GM12878 (cell line): ENCODE measurements around the gene PDZRN3. TPM values are rescaled to one million over a fixed set of nuclear protein-coding genes. Genes with fewer than 3 reads are reported as not detected.

Source experiments
- ATAC-seq: fragments of 200-7000 bp; cut with Tn5 transposase; 3 replicates; pipeline ENCODE4 v1.9.1; 2020; ENCODE audit warnings: mild to moderate bottlenecking, moderate library complexity
- BruUV-seq: library from RNA; stranded (reverse); fragments of 400-500 nt; replicated peaks from 2 replicates; lab custom pipeline; 2021; lab: Mats Ljungman, UMichigan
- CTCF ChIA-PET: fragments of 300-600 bp; sonication (Branson Sonifier 250); formaldehyde crosslinking; extraction: SDS; loops from one replicate; lab custom pipeline; 2021; ENCODE audit warnings: inconsistent platforms; lab: Yijun Ruan, JAX
- POLR2A ChIA-PET: fragments of 350-600 bp; formaldehyde crosslinking; extraction: SDS; loops from one replicate; lab custom pipeline; 2021; ENCODE audit warnings: inconsistent platforms; lab: Charles Lee
- RAD21 ChIA-PET: fragments of 300-600 bp; sonication (Branson Sonifier 250); formaldehyde crosslinking; loops from one replicate; lab custom pipeline; 2023; ENCODE audit warnings: antibody characterized with exemption; ENCODE audit not compliant: unreplicated experiment; lab: Charles Lee
- SMC1A ChIA-PET: fragments of 300-600 bp; sonication (Branson Sonifier 250); formaldehyde crosslinking; loops from one replicate; lab custom pipeline; 2023; ENCODE audit not compliant: unreplicated experiment, uncharacterized antibody; lab: Charles Lee
- DNase-seq: peaks from one replicate; pipeline ENCODE4 v3.0.0-alpha.2; 2011; ENCODE audit warnings: low read depth, low spot score
- FAIRE-seq: peaks from 3 replicates; lab custom pipeline; 2011; peaks lifted over from hg19 to GRCh38; lab: Jason Lieb, UNC
- H2AFZ ChIP-seq: 2 replicates; pipeline ENCODE4 v1.6.0; 2011; ENCODE audit warnings: low read depth, low read length, control low read depth; ENCODE audit not compliant: control insufficient read depth
- H3K27ac ChIP-seq: 2 replicates; pipeline ENCODE4 v1.5.1; 2011; ENCODE audit warnings: control low read depth; ENCODE audit not compliant: control insufficient read depth, insufficient read depth
- H3K27me3 ChIP-seq, 2 experiments: replicated peaks in 1 of 2; 2 replicates each; pipeline versions ENCODE4 v1.6.0 to v1.6.1; 2011; ENCODE audit warnings: low read length in 1 of 2; ENCODE audit not compliant: control insufficient read depth in 2 of 2, insufficient read depth in 2 of 2
- H3K36me3 ChIP-seq, 2 experiments: 2 replicates each; pipeline ENCODE4 v1.5.1; 2011; ENCODE audit warnings: low read length in 1 of 2; ENCODE audit not compliant: control insufficient read depth in 2 of 2, insufficient read depth in 2 of 2
- H3K4me1 ChIP-seq: 2 replicates; pipeline ENCODE4 v1.6.1; 2011; ENCODE audit warnings: mild to moderate bottlenecking, low read length, moderate library complexity, mixed read lengths; ENCODE audit not compliant: control insufficient read depth, insufficient read depth
- H3K4me2 ChIP-seq: 2 replicates; pipeline ENCODE4 v1.6.0; 2011; ENCODE audit warnings: control low read depth; ENCODE audit not compliant: control insufficient read depth, insufficient read depth
- H3K4me3 ChIP-seq: fragments of 200-600 bp; sonication (generic); 2 replicates; pipeline ENCODE4 v1.5.1; 2016
- H3K79me2 ChIP-seq: 2 replicates; pipeline ENCODE4 v1.6.0; 2011; ENCODE audit warnings: low read length; ENCODE audit not compliant: control insufficient read depth, insufficient read depth
- H3K9ac ChIP-seq: 2 replicates; pipeline ENCODE4 v1.8.0; 2011; ENCODE audit warnings: low read length, control low read depth, mixed read lengths; ENCODE audit not compliant: control insufficient read depth, insufficient read depth
- H3K9me3 ChIP-seq: replicated peaks from 3 replicates; pipeline ENCODE4 v1.5.1; 2011; ENCODE audit warnings: mild to moderate bottlenecking, low read length; ENCODE audit not compliant: control insufficient read depth, insufficient read depth
- H4K20me1 ChIP-seq: 2 replicates; pipeline ENCODE4 v1.6.0; 2011; ENCODE audit not compliant: control insufficient read depth, insufficient read depth
- CHD1 ChIP-seq: IDR thresholded peaks from 2 replicates; pipeline ENCODE4 v1.6.1; 2012; ENCODE audit warnings: low read depth, low read length, improper control_type of control experiment
- NFXL1 ChIP-seq: fragments of 450-650 bp; IDR thresholded peaks from 2 replicates; pipeline ENCODE4 v1.6.1; 2017; ENCODE audit warnings: antibody characterized with exemption, mild to moderate bottlenecking, borderline replicate concordance
- SUPT20H ChIP-seq: IDR thresholded peaks from 2 replicates; pipeline ENCODE4 v1.6.1; 2011; ENCODE audit warnings: low read depth, mild to moderate bottlenecking, low read length, moderate library complexity, borderline replicate concordance; ENCODE audit not compliant: control insufficient read depth
- WGBS: methylation state at CpG from one replicate; pipeline ENCODE4 v1.1.6; 2016; ENCODE audit warnings: low lambda C conversion rate; ENCODE audit not compliant: insufficient replicate concordance, insufficient coverage; ENCODE audit errors: missing lambda C conversion rate; 5-methylcytosine and 5-hydroxymethylcytosine counted together
- in situ Hi-C: fragments of 300-500 bp; cut with MboI; formaldehyde crosslinking; loops from 9 replicates; pipeline ENCODE4 v1.14.3; 2018; ENCODE audit warnings: mixed read lengths
- intact Hi-C: fragments of 100-400 bp; cut with micrococcal nuclease; formaldehyde crosslinking; loops from one replicate; pipeline ENCODE4 v1.14.2; 2022; ENCODE audit not compliant: unreplicated experiment
- polyA plus RNA-seq, 11 experiments: library from polyadenylated mRNA; depleted of rRNA in 4 of 11; unstranded in 6 of 11; stranded (reverse) in 5 of 11; fragments of >200 nt; fragmentation: Nextera tagmentation in 4 of 11; fragmentation: Illumina TruSeq in 1 of 11; extraction: Ambion mirVana in 4 of 11; extraction: Trizol in 1 of 11; gene quantifications; 1 replicate in 1 of 11; 2 replicates in 10 of 11; pipeline versions ENCODE4 v1.2.1 to v1.2.3, GENCODE V29; 2011 to 2016; ENCODE audit warnings: inconsistent platforms in 2 of 11, missing spikeins in 2 of 11, low read depth in 1 of 11
- total RNA-seq, 4 experiments: library from RNA; depleted of rRNA in 3 of 4; stranded (reverse); fragments of >200 nt in 3 of 4; fragmentation: Illumina TruSeq in 1 of 4; extraction: Trizol in 1 of 4; gene quantifications; 2 replicates each; pipeline versions ENCODE4 v1.2.1 to v1.2.3, GENCODE V29; 2013 to 2021
- TF ChIP-seq, protein P1 (sequence below): fragments of 450-650 bp; IDR thresholded peaks from 2 replicates; pipeline ENCODE4 v1.6.1; 2016; ENCODE audit warnings: mild to moderate bottlenecking, moderate library complexity, borderline replicate concordance
- TF ChIP-seq, protein P2 (sequence below): IDR thresholded peaks from 2 replicates; pipeline ENCODE4 v1.6.1; 2011; ENCODE audit warnings: borderline replicate concordance, low read depth, mild to moderate bottlenecking, moderate library complexity, mixed read lengths, low read length; ENCODE audit not compliant: insufficient read depth; ENCODE audit errors: extremely low read length

Gene PDZRN3
- total and polyA plus RNA-seq, 10 of the 15 experiments (the other 5 are each of a cell fraction or from before 2014, with no cell fraction given): 0.07 to 0.37 (median 0.12) TPM; not detected in 6

- Histone ChIP-seq H4K20me1 (no peaks in the 10 kb centered on the region), H3K9ac (no peak overlapping the region), H3K79me2 (no peaks in the 10 kb centered on the region), H3K4me1 (no peaks in the 10 kb centered on the region), H2AFZ (no peak overlapping the region), H3K4me2 (no peak overlapping the region), H3K36me3 (no peaks in the 10 kb centered on the region), H3K4me3 (no peak overlapping the region), H3K9me3 (no peaks in the 10 kb centered on the region; the same call in 2 of the 3 replicates), H3K27ac (no peak overlapping the region), H3K27me3 (peaks cover 0 to under 1% of the 10 kb centered on the region in 2 experiments; a peak in 1 of 4 replicates)
- POLR2A ChIA-PET: no interaction called here
- intact Hi-C loops (no loop called here), in situ Hi-C loops (no loop called here)
- CTCF ChIA-PET: no interaction called here
- BruUV-seq: no TSS peak
- no peak for TF ChIP-seq SUPT20H
- TF ChIP-seq, protein P1, sequence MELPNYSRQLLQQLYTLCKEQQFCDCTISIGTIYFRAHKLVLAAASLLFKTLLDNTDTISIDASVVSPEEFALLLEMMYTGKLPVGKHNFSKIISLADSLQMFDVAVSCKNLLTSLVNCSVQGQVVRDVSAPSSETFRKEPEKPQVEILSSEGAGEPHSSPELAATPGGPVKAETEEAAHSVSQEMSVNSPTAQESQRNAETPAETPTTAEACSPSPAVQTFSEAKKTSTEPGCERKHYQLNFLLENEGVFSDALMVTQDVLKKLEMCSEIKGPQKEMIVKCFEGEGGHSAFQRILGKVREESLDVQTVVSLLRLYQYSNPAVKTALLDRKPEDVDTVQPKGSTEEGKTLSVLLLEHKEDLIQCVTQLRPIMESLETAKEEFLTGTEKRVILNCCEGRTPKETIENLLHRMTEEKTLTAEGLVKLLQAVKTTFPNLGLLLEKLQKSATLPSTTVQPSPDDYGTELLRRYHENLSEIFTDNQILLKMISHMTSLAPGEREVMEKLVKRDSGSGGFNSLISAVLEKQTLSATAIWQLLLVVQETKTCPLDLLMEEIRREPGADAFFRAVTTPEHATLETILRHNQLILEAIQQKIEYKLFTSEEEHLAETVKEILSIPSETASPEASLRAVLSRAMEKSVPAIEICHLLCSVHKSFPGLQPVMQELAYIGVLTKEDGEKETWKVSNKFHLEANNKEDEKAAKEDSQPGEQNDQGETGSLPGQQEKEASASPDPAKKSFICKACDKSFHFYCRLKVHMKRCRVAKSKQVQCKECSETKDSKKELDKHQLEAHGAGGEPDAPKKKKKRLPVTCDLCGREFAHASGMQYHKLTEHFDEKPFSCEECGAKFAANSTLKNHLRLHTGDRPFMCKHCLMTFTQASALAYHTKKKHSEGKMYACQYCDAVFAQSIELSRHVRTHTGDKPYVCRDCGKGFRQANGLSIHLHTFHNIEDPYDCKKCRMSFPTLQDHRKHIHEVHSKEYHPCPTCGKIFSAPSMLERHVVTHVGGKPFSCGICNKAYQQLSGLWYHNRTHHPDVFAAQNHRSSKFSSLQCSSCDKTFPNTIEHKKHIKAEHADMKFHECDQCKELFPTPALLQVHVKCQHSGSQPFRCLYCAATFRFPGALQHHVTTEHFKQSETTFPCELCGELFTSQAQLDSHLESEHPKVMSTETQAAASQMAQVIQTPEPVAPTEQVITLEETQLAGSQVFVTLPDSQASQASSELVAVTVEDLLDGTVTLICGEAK: no peak
- no peak for TF ChIP-seq CHD1
- TF ChIP-seq, protein P2, sequence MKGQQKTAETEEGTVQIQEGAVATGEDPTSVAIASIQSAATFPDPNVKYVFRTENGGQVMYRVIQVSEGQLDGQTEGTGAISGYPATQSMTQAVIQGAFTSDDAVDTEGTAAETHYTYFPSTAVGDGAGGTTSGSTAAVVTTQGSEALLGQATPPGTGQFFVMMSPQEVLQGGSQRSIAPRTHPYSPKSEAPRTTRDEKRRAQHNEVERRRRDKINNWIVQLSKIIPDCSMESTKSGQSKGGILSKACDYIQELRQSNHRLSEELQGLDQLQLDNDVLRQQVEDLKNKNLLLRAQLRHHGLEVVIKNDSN: no peak
- no peak for TF ChIP-seq NFXL1
- no peak for FAIRE-seq
- DNase-seq: no peak
- no peak for ATAC-seq
- 7% methylated on average over 4 of the region's 4 CpGs for WGBS
- RAD21 ChIA-PET: no interaction called here
- SMC1A ChIA-PET: no interaction called here
Measured at GRCh38 chr3:73621388-73621787, 3.4 kb downstream of the PDZRN3 start.
